ENCODE data around the gene TNRC6A. TPM values are rescaled to one million over a fixed set of nuclear protein-coding genes. Genes with fewer than 3 reads are reported as not detected.
"Not testable (repeated sequence)": the region's sequence is repeated elsewhere in the genome, so short reads cannot be mapped to it uniquely, and the experiment has no call there.

Gene TNRC6A
- polyA plus RNA-seq, 10 donors: 22.5 to 54.9 (median 31.4) TPM

DNA sequence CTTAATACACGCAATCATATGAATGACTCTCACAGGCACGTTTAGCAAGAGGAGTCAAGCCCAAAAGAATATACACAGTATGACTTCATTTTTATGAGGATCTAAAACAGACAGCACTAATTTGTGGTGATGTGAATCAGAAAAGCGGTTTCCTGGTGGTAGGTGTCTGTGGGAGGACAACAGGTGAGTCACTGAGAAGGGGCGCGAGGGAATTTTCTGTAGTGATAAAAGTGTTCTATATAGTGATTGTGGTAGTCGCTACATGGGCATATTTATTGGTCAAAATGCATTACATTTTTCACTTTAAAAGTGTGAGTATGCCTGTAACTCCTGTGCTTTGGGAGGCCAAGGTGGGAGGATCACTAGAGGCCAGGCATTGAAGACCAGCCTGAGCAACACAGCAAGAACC lies 7.6 kb upstream of the TNRC6A start:
- DNase-seq: no peak

DNA sequence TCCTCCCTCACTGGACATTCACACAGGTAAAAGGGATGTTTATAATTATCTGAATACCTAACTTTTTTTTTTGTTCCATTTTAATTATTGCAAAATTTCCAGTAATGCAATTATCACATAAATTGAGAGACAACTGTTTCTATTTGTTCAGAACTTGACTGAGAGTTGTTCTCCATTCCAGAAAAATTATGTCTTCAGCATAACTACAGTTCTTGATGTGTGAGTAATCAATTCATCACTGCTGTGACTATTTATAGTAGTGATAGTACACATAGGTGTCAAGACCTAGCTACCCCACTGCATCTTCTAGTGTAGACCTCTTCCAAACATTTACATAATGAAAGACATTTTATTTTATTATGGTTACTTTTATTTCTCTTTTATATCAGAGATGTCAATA lies 5.8 kb upstream of the TNRC6A start:
- DNase-seq: no peak

DNA sequence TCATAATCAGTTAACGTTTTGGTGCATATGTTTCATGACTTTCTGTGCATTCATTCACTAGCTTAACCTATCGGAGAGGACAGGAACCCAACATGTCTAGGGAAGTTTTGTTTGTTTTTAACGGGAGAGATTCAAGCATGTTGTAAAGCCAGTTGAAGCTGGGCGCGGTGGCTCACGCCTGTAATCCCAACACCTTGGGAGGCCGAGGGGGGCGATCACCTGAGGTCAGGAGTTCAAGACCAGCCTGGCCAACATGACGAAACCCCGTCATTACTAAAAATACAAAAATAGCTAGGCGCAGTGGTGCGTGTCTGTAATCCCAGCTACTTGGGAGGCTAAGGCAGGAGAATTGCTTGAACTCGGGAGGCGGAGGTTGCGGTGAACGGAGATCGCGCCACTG lies 1.4 kb upstream of the TNRC6A start:
- DNase-seq: no peak

DNA sequence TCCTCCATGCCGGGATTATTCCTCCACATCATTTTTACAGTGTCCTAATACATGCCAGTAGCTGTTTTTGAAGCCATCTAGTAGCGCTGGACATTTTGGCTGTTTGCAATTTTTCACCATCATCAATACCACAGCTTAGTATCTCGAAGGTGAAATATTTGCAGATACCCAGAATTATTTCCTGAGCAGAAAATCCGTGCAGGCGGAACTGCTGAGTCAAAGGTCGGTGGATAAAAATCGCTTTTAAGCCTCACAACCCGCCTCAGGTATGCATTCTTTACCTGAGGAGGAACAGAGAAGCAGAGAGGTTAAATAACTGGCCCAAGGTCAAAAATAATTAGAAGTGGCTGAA lies 584 bp upstream of the TNRC6A start:
- DNase-seq: no peak

DNA sequence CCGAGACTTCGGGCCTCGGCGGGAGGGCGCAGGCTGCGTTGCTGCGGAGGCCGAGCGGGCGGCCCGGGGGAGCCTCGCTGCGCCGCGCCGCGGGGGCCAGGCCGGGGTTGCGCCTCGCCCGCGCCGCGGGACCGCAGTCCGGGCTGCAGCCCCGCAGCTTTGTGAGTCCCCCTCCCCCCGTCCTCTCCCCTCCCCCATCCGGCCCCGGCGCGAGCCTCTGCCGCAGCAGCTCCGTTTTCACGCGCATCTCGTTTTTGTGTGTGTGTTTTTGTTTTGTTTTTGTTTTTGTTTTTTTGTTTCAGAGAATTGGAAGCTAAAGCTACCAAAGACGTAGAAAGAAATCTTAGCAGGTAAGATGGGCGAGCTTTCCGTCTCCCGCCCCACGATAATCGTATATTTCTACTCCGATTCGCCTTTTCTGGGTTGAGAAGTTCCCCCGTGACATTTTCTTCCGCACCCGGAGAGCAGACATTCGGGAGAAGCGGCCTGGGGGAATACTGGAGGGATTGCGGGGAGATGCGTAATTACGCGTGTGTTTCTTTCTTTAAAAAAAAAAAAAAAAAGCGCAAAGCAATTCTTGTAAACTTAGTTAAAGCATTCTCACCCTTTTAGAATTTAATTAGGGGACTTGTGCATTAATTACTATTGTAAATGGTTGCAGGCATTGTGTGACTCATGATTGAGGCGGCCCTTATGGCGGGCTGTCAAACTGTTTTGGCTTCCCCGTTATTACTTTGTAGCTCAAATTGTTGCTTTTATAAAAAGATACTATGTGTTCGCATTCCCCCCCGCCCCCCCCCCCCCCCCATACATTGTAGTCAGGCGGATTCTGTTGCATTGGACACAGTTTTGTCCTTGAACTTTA lies 732 bp downstream of the TNRC6A start:
- DNase-seq: peak in 2 of 3 donors; percentile 23 to 52

DNA sequence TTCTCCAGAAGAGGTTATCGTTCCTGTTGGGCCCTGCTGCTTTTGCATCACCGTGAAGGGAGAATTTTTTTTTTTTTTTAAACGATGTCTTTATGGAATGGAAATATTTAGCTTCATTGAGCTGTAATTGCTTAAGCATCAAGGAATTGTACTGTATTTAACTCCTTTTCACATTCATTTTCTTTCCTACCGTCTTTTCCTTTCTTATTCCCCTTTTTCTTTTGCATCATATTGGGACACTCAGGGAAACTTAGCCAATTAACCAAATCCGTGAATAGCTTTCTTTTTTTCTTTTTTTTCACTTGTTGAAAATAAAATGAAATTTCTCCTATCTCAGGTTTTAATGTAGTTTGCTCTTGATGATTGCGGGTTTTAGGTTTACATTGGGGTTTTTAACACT lies 1.5 kb downstream of the TNRC6A start:
- no peak for DNase-seq

DNA sequence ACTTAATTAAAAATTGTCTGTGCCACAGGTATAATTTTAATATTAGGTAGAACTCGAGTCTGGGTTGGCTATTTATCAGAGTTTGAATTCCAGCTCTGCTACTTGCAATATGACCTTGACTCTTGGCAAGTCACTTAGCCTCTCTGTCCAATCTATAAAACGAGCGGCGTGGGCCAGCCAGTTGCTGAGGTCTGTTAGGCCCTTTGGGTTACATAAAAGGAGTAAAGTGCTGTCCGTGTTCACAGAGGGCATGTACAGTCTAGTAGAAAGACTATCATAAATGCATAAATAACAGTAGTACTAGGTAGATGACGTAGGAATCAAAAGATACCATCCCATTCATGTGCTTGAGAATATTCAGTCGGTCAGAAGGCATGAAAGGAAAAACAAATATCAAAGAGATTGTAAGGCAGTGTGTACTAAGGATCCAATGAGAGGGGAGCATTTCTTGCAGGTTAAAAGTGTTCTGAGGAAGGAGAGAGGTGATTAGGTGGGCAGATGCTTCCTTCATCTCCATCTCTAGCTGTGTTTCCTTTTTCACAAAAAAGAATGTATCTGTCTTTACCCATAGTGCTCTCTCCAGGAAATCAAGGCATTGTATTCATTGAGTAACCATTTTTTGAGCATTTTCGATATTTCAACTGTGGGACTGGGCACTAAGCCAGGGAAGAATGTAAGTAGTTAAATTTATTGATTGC lies 2.4 kb downstream of the TNRC6A start:
- DNase-seq: peak in 1 of 3 donors; percentile 24

DNA sequence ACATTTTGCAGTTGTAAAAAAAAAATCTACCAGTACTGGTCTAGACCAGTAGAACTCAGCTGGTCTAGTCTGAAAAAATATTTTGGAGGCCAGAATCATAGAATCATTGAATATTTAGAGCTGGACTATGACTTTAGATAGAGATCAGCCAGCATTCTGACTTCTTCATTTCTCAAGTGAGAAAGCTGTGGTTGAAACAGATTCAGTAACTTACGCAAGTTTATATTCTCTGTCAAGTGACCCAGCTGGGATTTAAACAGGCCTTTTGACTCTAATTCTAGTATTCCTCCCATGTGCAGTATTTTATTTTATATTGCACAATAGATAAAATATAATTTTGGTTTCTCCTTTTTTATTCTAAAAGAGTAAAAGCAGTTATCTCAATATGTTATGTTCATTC lies 4.9 kb downstream of the TNRC6A start:
- no peak for DNase-seq

DNA sequence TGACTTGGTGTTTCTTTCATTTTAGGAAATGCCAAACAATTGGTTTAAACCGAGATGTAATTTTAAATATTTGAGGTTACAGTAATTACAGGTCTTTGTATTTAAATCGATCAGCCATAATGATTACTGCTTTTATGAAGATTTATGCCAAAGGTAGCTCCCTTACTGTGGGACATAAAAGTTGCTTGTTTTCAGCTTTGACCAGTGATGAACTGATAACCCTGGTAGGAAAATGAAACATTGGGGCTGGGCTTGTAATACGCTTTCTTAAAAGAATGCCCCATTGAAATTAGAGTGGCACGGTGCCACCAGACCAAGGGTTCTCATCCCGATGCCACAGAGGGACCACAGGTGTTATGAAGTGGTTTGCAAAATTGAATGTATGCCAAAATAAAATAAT lies 7.3 kb downstream of the TNRC6A start:
- no peak for DNase-seq

DNA sequence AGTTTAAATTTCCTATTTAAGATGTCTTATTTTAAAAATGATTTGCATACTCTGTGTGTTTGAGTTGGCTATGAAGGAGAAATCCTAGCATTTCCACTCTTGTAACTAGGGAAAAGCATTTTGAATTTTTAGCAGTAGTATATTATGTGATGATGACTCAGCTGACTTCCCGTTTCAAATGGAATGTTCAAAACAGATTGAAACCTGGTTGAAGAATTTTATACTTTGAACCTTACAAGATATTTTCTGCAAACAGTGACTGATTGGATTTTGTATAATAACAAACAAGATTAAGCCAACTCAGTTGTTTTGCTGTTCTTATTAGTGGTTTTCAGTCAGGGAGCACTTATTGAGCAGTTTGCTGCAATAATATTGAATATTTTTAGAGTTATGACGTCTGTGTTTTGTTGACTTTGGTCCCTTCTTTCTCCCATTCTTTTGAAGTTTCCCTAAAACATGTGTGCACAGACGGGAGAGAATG lies 8.0 kb downstream of the TNRC6A start:
- peak in 1 of 3 donors; percentile 33 for DNase-seq

DNA sequence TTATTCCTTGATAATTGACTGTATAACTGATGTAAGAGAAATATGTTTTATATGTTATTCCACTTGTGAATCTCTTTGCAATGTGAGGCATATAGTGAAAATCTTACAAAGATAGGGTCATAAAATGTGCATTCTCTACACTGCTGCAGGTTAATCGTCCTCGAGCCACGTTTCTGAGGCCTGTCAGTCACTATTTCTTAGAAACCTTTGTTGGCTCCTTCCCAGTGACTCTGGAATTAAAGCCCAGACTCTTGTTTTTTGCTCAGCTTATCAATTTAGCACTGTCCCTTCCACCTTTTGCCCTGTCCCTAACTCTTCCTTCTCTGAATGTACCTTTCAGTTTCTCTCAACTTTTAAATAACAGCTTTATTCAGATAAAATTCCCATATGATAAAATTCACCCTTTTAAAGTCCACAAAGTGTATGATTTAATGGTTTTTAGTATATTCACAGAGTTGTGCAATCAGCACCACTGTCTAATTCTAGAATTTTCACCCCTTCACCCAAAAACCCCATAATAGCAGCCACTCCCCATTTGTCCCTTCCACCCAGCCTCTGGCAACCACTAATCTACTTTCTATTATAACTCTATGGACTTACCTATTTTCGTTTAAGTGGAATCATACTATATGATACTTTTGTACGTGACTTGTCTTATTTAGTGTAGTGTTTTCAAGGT lies 8.6 kb downstream of the TNRC6A start:
- DNase-seq: no peak

DNA sequence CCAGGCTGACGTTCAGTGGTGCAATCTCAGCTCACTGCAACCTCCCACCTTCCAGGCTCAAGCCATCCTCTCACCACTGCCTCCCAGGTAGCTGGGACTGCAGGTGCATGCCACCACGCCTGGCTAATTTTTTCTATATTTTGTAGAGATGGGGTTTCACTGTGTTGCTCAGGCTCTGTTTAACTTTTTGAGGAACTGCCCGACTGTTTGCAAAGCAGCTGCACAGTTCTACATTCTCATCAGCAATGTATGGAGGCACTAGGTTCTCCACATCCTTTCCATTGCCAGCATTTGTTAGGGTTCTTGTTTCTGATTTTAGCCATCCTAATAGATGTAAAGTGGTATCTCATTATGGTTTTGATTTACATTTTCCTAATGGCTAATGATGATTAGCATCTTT lies 9.4 kb downstream of the TNRC6A start:
- DNase-seq: no peak

DNA sequence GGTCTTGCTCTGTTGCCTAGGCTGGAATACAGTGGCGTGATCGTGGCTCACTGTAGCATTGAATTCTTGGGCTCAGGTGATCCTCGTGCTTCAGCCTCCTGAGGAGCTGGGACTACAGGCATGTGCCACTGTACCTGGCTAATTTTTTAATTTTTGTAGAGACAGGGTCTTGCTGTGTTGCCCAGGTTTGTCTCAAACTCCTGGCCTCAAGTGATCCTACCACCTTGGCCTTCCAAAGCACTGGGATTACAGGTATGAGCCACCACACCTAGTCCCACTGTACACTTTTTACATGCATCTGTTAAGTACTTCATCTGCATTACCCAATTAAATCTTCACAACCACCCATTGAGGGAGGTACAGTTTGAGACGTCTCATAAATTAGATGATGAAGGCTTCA lies 12.4 kb downstream of the TNRC6A start:
- DNase-seq: no peak

DNA sequence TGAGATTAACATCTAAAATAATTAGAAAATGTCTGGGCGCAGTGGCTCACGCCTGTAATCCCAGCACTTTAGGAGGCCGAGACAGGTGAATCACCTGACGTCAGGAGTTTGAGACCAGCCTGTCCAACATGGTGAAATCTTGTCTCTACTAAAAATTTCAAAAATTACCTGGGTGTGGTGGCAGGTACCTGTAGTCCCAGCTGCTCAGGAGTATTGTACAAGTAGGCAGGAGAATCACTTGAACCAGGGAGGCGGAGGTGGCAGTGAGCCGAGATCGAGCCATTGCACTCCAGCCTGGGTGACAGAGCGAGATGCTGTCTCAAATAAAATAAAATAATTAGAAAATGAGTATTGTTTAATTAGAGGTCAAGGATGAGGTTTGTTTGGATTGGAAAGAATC lies 13.2 kb downstream of the TNRC6A start:
- DNase-seq: not testable (repeated sequence)

DNA sequence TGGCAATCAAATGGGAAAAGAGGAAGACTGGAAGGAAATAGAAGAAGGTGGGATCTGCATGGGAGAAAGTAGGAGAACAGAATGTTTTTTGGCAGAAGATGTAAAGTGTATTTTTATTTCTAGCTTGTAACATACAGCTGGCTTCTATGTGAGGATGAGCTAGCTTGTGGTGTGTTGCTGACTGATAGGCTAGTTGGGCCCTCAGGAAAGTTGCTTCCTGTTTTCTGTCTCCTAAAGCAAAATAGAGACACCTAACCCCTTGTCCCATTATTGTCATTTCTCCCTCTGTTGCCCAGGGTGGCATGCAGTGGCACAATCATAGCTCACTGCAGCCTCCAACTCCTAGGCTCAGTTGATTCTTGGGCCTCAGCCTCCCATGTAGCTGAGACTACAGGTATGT lies 15.9 kb downstream of the TNRC6A start:
- no peak for DNase-seq

DNA sequence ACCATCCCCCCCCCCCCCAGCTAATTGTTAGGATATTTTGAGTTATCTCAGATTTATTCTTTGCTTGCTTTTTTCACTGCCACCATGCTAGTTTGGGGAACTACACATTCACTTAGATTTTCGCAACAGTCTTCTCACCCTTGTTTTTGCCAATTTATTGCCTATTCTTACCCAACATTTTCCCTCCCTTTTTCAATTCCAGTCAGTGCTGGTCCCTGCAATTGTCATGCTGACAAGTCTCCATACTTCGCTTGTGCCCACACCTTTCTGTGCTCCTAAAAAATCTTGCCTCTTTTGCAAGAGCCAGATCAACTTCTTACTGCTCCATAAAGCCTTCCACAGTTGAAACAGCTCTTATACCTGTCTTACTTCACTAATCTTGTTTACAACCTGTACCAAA lies 16.3 kb downstream of the TNRC6A start:
- DNase-seq: no peak

DNA sequence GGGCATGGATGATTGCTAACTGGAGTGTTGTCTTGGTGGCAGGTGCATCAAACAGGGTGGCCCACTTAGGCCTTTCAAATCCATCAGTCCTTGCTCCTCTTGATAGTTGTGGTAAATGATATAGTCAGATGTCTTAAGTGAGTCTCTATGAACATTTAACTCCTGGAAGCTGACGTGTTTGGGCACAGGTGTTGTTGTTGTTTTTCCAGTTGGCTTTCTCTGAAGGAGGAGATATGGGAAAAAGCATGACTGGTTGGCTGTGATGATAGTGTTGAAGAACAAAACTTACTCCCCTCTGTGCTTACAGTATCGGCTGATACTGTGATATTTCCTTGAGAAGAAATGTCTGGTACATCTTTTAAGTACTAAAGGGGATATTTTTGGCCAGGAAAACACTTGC lies 18.0 kb downstream of the TNRC6A start:
- DNase-seq: no peak

DNA sequence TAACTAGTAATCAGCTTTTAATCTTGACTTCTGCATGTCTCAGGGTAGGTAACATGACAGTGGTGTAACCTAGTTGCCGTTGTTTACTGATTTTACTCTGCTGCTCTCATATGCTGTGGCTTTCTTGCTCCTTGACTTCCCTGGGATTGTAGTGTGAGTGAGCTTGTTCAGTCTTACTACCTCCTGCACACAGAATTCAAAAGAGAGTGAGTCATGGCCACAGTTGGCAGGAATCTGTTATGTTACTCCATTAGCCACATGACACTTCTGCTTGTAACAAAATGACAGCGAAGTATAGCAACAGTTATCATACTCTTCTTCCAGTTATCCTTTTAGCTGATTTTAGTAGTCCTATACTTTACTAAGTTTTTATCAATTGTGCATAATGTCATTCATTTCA lies 18.8 kb downstream of the TNRC6A start:
- DNase-seq: peak in 1 of 3 donors; percentile 71

DNA sequence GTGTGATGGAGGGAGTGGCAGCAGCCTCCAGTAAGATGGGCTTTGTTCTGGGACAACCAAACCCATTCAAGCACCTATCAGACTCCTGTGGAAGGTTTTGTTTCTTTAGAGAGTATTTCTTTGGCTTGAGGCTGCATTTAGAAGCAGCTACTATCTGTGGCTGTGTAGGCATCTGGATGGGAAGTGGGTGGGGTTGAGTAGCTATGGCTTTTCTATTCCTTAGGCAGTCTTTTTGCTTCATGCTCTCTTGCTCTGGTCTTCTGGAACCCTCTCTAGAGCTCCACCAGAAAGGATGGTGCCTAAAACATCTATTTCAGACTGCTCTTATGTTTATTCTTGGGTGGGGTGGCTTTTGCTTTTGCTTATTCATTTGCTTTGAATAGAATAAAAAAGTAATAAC lies 19.9 kb downstream of the TNRC6A start:
- DNase-seq: no peak

DNA sequence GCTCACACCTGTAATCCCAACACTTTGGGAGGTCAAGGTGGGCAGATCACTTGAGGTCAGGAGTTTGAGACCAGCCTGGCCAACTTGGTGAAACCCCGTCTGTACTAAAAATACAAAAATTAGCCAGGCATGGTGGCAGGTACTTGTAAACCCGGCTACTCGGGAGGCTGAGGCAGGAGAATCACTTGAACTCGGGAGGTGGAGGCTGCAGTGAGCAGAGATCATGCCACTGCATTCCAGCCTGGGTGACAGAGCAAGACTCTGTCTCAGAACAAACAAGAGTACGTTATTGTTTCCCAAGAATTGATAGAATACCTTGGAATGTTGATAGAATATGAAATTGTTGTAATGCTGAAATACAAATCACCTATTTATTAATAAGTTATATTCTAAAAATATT lies 20.4 kb downstream of the TNRC6A start:
- not testable (repeated sequence) for DNase-seq

DNA sequence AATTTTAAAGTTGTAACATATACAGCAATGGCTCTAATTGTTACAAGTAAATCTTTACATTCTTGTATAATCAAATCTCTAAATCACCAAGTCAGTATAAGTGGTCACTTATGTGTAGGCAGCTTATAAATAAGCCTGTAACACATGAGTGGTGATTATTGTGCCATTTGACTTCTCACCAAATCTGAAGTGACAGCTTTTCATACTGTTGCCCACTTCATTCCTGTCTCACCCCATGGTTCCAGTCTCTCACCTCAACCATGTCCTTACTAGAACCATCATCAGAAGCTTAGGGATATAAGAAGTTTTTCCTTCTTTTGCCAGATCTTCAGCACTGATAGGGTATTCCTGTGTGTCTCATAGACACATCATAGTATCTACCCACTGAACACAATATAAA lies 23.5 kb downstream of the TNRC6A start:
- no peak for DNase-seq

DNA sequence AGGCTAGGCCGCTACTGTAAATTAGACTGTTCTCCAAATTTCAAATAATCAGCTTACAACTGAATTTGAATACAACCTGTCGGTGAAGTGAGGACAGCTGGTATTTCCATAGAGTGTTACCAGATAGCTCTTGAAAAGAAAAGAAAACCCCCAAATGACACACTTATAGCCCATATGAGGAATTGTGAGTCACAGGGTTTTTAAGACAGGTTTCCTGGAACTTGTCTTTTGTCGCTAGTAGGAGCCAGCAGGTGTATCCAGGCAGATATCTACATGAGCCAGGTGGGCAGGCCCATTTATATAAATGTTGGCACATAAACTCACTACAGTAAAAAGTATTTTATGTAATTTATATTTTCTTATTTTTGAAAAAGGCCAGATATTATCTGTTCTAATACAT lies 24.0 kb downstream of the TNRC6A start:
- no peak for DNase-seq

DNA sequence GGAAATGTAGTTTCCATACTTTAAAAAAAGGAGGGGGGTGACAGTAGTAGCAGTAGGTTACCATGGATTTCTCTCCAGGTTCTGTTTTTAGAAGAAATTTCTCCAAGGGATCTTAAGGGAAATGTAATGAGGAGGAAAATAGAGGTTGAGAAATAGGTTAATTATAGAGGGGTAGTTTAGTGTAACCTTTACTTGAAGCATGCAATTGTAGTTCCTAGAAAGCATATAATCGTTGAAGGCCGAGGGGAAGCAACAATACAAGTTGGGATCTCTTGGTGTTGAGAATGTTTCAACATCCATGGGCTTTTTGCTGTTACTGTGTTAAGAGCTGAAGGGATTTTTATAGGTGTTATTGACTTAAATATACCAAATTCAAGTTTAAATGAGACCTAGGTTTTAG lies 25.1 kb downstream of the TNRC6A start:
- DNase-seq: no peak

Measured in muscle of back (tissue), 11 donors.